Measurements from ENCODE around the gene MSH3.

Gene MSH3

DNA sequence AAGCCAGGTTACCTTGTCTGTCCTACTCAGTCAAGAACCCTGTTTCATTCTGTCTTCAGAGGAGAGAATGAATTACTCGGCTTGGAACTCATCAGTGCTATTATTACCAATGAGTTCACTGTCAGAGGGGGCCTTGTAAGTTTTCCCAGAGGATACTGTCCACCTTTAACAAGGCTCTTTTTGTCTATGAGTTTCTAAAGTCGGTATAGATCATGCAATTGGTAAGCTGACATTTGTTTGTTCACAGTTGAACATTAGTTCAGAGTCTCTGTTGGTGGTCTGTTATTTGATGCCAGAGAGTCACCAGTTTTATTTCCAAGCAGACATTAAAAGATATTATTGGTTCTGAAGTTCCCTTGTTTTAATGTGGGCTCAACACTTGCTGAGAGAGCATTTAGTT, 58.5 kb downstream of the MSH3 start:
- Histone ChIP-seq H3K9ac (ENCODE audit: low read length) (no peak overlapping the region), H3K4me2 (ENCODE audit: low read depth, low read length) (no peak overlapping the region), H3K27ac (ENCODE audit: low read length) (no peak overlapping the region)

DNA sequence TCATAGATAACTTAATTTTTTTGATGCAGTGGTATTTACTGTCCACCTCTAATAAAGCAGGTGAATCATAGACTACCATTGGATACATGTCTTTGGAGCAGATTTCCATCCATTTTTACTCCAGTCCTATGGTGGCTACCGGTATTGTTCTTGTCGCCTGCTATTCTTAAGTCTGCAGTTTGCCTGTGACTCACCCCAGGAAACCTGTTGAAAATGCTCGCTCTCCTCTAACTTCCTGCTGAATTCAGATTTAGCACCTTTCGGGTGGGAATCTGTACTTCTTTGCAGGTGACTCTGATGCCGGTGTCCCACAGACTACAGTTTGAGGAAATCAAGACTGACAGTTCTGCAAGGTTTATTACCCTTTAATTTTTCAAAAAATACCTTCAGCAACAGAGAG, 59.2 kb downstream of the MSH3 start:
- Histone ChIP-seq H4K20me1 (ENCODE audit: insufficient read depth, low read length) (no peaks in the 10 kb centered on the region), H3F3A (ENCODE audit: insufficient read depth, low read length) (no peaks in the 10 kb centered on the region), H3K79me2 (ENCODE audit: low read length) (no peaks in the 10 kb centered on the region), H2AFZ (ENCODE audit: low read length) (no peak overlapping the region), H3K4me2 (ENCODE audit: low read depth, low read length) (no peak overlapping the region), H3K4me1 (ENCODE audit: low read length) (no peaks in the 10 kb centered on the region), H3K9ac (ENCODE audit: low read length) (no peak overlapping the region), H3K36me3 (replicated peaks; ENCODE audit: insufficient read depth, low read length) (no peaks in the 10 kb centered on the region), H3K27ac (ENCODE audit: low read length) (no peak overlapping the region), H3K9me3 (replicated peaks; ENCODE audit: insufficient read depth, low read length) (no peaks in the 10 kb centered on the region), H3K4me3 (ENCODE audit: low read length) (no peak overlapping the region), H3K27me3 (replicated peaks; ENCODE audit: insufficient read depth, low read length) (no peaks in the 10 kb centered on the region), H3K9me2 (replicated peaks; ENCODE audit: insufficient read depth, low read length) (no peaks in the 10 kb centered on the region)
- no peak for DNase-seq
- TF ChIP-seq EZH2phosphoT487 (IDR thresholded peaks at IDR 0.05; ENCODE audit: low read length), result no peak
- TF ChIP-seq EZH2 (optimal IDR thresholded peaks at IDR 0.05; ENCODE audit: low read depth, low read length), result no peak
- TF ChIP-seq, protein P1, sequence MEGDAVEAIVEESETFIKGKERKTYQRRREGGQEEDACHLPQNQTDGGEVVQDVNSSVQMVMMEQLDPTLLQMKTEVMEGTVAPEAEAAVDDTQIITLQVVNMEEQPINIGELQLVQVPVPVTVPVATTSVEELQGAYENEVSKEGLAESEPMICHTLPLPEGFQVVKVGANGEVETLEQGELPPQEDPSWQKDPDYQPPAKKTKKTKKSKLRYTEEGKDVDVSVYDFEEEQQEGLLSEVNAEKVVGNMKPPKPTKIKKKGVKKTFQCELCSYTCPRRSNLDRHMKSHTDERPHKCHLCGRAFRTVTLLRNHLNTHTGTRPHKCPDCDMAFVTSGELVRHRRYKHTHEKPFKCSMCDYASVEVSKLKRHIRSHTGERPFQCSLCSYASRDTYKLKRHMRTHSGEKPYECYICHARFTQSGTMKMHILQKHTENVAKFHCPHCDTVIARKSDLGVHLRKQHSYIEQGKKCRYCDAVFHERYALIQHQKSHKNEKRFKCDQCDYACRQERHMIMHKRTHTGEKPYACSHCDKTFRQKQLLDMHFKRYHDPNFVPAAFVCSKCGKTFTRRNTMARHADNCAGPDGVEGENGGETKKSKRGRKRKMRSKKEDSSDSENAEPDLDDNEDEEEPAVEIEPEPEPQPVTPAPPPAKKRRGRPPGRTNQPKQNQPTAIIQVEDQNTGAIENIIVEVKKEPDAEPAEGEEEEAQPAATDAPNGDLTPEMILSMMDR (IDR thresholded peaks at IDR 0.05; ENCODE audit: low read length), result no peak

More for the DNA sequence above, 58.5 kb downstream of the MSH3 start:
- Histone ChIP-seq H3K36me3 (replicated peaks; ENCODE audit: insufficient read depth, low read length) (no peaks in the 10 kb centered on the region), H3F3A (ENCODE audit: insufficient read depth, low read length) (no peaks in the 10 kb centered on the region), H2AFZ (ENCODE audit: low read length) (no peak overlapping the region), H4K20me1 (ENCODE audit: insufficient read depth, low read length) (no peaks in the 10 kb centered on the region), H3K4me3 (ENCODE audit: low read length) (no peak overlapping the region), H3K9me3 (replicated peaks; ENCODE audit: insufficient read depth, low read length) (no peaks in the 10 kb centered on the region), H3K79me2 (ENCODE audit: low read length) (no peaks in the 10 kb centered on the region), H3K27me3 (replicated peaks; ENCODE audit: insufficient read depth, low read length) (no peaks in the 10 kb centered on the region), H3K4me1 (ENCODE audit: low read length) (no peaks in the 10 kb centered on the region), H3K9me2 (replicated peaks; ENCODE audit: insufficient read depth, low read length) (no peaks in the 10 kb centered on the region)
- DNase-seq, result no peak
- no peak for TF ChIP-seq EZH2phosphoT487 (IDR thresholded peaks at IDR 0.05; ENCODE audit: low read length)

DNA sequence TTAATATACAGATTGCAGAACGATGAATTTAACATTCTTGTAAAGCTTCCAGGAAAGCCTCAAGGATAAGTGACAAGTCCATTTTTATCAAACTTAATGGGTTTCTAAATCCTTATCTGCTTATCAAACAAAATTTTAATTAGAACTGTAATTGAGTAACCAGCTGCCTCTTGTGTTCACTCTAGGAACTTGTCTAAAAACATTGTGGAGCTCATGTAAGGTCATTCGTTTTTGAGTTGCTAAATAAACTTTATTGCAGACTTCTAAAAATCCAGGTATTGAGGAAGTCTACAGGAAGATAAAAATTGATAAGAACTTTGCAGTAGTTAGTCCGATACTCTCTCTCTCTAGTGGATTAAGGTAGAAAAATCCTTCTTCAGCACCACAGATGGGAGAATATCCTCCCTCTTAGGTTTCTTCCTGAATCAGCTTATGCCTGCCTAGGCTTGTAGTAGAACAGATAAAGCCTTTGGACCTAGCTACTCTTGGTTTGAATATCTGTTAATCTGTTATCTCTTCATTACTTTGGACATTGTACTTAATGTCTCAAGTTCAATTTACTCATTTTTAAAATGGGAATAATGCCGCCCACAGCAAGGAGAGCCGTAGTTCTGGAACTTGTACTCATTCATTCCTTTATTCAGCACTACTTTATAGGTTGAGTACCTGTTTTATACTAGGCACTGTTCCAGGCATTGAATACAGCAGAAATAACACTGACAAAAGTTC, 60.3 kb downstream of the MSH3 start:
- H3K4me1 ChIP-seq (ENCODE audit: low read length), result no peaks in the 10 kb centered on the region
- no peak overlapping the region for H3K9ac ChIP-seq (ENCODE audit: low read length)
- H3K9me2 ChIP-seq (replicated peaks; ENCODE audit: insufficient read depth, low read length), result no peaks in the 10 kb centered on the region
- no peak overlapping the region for H3K4me2 ChIP-seq (ENCODE audit: low read depth, low read length)
- TF ChIP-seq EZH2 (optimal IDR thresholded peaks at IDR 0.05; ENCODE audit: low read depth, low read length) (no peak), EZH2phosphoT487 (IDR thresholded peaks at IDR 0.05; ENCODE audit: low read length) (no peak)
- TF ChIP-seq, protein P1 (IDR thresholded peaks at IDR 0.05; ENCODE audit: low read length), result no peak
- no peaks in the 10 kb centered on the region for H3F3A ChIP-seq (ENCODE audit: insufficient read depth, low read length)
- H3K27me3 ChIP-seq (replicated peaks; ENCODE audit: insufficient read depth, low read length), result no peaks in the 10 kb centered on the region
- H4K20me1 ChIP-seq (ENCODE audit: insufficient read depth, low read length), result no peaks in the 10 kb centered on the region
- H3K27ac ChIP-seq (ENCODE audit: low read length), result no peak overlapping the region
- no peaks in the 10 kb centered on the region for H3K79me2 ChIP-seq (ENCODE audit: low read length)
- no peaks in the 10 kb centered on the region; the same call in 1 of the 2 replicates for H3K36me3 ChIP-seq (replicated peaks; ENCODE audit: insufficient read depth, low read length)
- H3K9me3 ChIP-seq (replicated peaks; ENCODE audit: insufficient read depth, low read length), result no peaks in the 10 kb centered on the region
- DNase-seq, result no peak
- no peak overlapping the region for H3K4me3 ChIP-seq (ENCODE audit: low read length)
- H2AFZ ChIP-seq (ENCODE audit: low read length), result no peak overlapping the region

DNA sequence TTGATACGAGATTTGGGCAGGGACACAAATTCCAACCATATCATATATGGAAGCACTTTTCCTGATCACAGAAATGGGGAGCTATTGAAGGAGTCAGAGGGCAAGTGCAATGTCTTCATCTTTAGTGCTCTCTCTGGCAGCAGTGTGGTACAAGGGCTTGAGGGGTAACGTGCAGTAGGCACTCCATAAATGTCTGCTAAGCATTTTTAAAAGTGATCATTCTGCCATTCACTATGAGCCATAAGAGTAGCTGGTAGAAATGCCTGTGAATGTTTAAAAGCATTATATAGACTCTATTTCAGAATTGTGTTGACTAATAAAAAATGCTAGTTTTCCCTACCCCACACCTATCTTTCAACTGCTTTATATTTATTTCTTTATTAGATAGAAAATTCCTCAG, 61.4 kb downstream of the MSH3 start:
- Histone ChIP-seq H3K36me3 (replicated peaks; ENCODE audit: insufficient read depth, low read length) (no peaks in the 10 kb centered on the region; the same call in 1 of the 2 replicates), H3K4me1 (ENCODE audit: low read length) (no peaks in the 10 kb centered on the region)
- TF ChIP-seq, protein P1 (IDR thresholded peaks at IDR 0.05; ENCODE audit: low read length), result no peak
- TF ChIP-seq EZH2phosphoT487 (IDR thresholded peaks at IDR 0.05; ENCODE audit: low read length), result no peak
- TF ChIP-seq EZH2 (optimal IDR thresholded peaks at IDR 0.05; ENCODE audit: low read depth, low read length), result no peak

More for the DNA sequence above, 61.4 kb downstream of the MSH3 start:
- no peaks in the 10 kb centered on the region for H3K9me2 ChIP-seq (replicated peaks; ENCODE audit: insufficient read depth, low read length)
- no peaks in the 10 kb centered on the region for H4K20me1 ChIP-seq (ENCODE audit: insufficient read depth, low read length)
- no peak for DNase-seq
- H3K27ac ChIP-seq (ENCODE audit: low read length), result no peak overlapping the region
- H3F3A ChIP-seq (ENCODE audit: insufficient read depth, low read length), result no peaks in the 10 kb centered on the region
- H3K9ac ChIP-seq (ENCODE audit: low read length), result no peak overlapping the region
- H3K79me2 ChIP-seq (ENCODE audit: low read length), result no peaks in the 10 kb centered on the region
- H3K4me3 ChIP-seq (ENCODE audit: low read length), result no peak overlapping the region
- H2AFZ ChIP-seq (ENCODE audit: low read length), result no peak overlapping the region
- H3K27me3 ChIP-seq (replicated peaks; ENCODE audit: insufficient read depth, low read length), result no peaks in the 10 kb centered on the region
- H3K4me2 ChIP-seq (ENCODE audit: low read depth, low read length), result no peak overlapping the region
- H3K9me3 ChIP-seq (replicated peaks; ENCODE audit: insufficient read depth, low read length), result no peaks in the 10 kb centered on the region
